Activated T-cell treated with anti-CD3 and anti-CD28 coated beads, Interleukin-2, amount 50 U/mL, for 24 hours (primary cell): ENCODE results near the gene PRMT9.

Experiments used
- DNase-seq: peaks from one replicate; pipeline ENCODE4 v3.0.0-alpha.2; 2020
- H3K27ac Mint-ChIP-seq: 2 replicates; pipeline ENCODE4 v1.8.0; 2020; ENCODE audit warnings: mild to moderate bottlenecking, mixed read lengths
- H3K27me3 Mint-ChIP-seq: 2 replicates; pipeline ENCODE4 v1.8.0; 2020; ENCODE audit warnings: mixed read lengths
- H3K36me3 Mint-ChIP-seq: 2 replicates; pipeline ENCODE4 v1.8.0; 2020; ENCODE audit warnings: low read depth, mixed read lengths
- H3K4me1 Mint-ChIP-seq: 2 replicates; pipeline ENCODE4 v1.8.0; 2020; ENCODE audit warnings: low read depth, mixed read lengths
- H3K4me3 Mint-ChIP-seq: 2 replicates; pipeline ENCODE4 v1.8.0; 2020; ENCODE audit warnings: mild to moderate bottlenecking, moderate library complexity, mixed read lengths
- H3K9me3 Mint-ChIP-seq: 2 replicates; pipeline ENCODE4 v1.8.0; 2020; ENCODE audit warnings: mixed read lengths

The PRMT9 gene

GRCh38 chr4:147683717-147684700, at the start of gene PRMT9:
Gene PRMT9 (minus strand): TSS chr4:147684163. CDS start chr4:147683987, 176 bp downstream.
- DNase-seq = peak; percentile 93
- Mint-ChIP-seq H3K4me1 (peaks cover 29% of the 10 kb centered on the region), H3K9me3 (no peaks in the 10 kb centered on the region), H3K27me3 (peaks cover 13% of the 10 kb centered on the region), H3K27ac (peak within 1 kb of the TSS; percentile 95), H3K4me3 (peak within 1 kb of the TSS; percentile 85), H3K36me3 (peaks cover 22% of the 10 kb centered on the region)

- peak overlapping the region; percentile 76 for H3K4me3 Mint-ChIP-seq
- H3K4me1 Mint-ChIP-seq = peaks cover 48% of the 10 kb centered on the region
- H3K9me3 Mint-ChIP-seq = no peaks in the 10 kb centered on the region
- H3K27me3 Mint-ChIP-seq = peaks cover 6% of the 10 kb centered on the region
- H3K36me3 Mint-ChIP-seq = peaks cover 2% of the 10 kb centered on the region
- peak overlapping the region; percentile 15 for H3K27ac Mint-ChIP-seq
- peak; percentile 34 for DNase-seq
Observed at GRCh38 chr4:147732518-147733235, 48.7 kb upstream of the PRMT9 start.

- H3K4me1 Mint-ChIP-seq = peaks cover 47% of the 10 kb centered on the region
- peak within 1 kb of the TSS; percentile 85 for H3K4me3 Mint-ChIP-seq
- no peaks in the 10 kb centered on the region for H3K9me3 Mint-ChIP-seq
- peaks cover 2% of the 10 kb centered on the region for H3K36me3 Mint-ChIP-seq
- peaks cover 6% of the 10 kb centered on the region for H3K27me3 Mint-ChIP-seq
- H3K27ac Mint-ChIP-seq = peak within 1 kb of the TSS; percentile 87
- DNase-seq = peak; percentile 83
Observed at GRCh38 chr4:147731580-147732517, 47.9 kb upstream of the PRMT9 start, which contains the start of gene ARHGAP10. Gene ARHGAP10 (plus strand): TSS chr4:147732088. CDS start chr4:147732302, 214 bp downstream.

- H3K9me3 Mint-ChIP-seq = no peaks in the 10 kb centered on the region
- H3K4me1 Mint-ChIP-seq = peaks cover 32% of the 10 kb centered on the region
- H3K4me3 Mint-ChIP-seq = no peak overlapping the region
- H3K27me3 Mint-ChIP-seq = peaks cover 6% of the 10 kb centered on the region
- H3K36me3 Mint-ChIP-seq = peaks cover 2% of the 10 kb centered on the region
- DNase-seq = no peak
- H3K27ac Mint-ChIP-seq = no peak overlapping the region
Observed at GRCh38 chr4:147730333-147730732, 46.4 kb upstream of the PRMT9 start.

- DNase-seq = no peak
- Mint-ChIP-seq H3K27ac (no peak overlapping the region), H3K4me3 (no peak overlapping the region)
Observed at GRCh38 chr4:147727476-147728028, 43.6 kb upstream of the PRMT9 start.

GRCh38 chr4:147725673-147726072, 41.7 kb upstream of the PRMT9 start:
- no peak overlapping the region for H3K4me3 Mint-ChIP-seq
- H3K9me3 Mint-ChIP-seq = no peaks in the 10 kb centered on the region
- no peaks in the 10 kb centered on the region for H3K27me3 Mint-ChIP-seq
- H3K36me3 Mint-ChIP-seq = no peaks in the 10 kb centered on the region
- H3K27ac Mint-ChIP-seq = no peak overlapping the region
- DNase-seq = no peak
- H3K4me1 Mint-ChIP-seq = peaks cover 2% of the 10 kb centered on the region

More at GRCh38 chr4:147727476-147728028, 43.6 kb upstream of the PRMT9 start:
- Mint-ChIP-seq H3K9me3 (no peaks in the 10 kb centered on the region), H3K4me1 (peaks cover 9% of the 10 kb centered on the region), H3K27me3 (no peaks in the 10 kb centered on the region), H3K36me3 (peaks cover 2% of the 10 kb centered on the region)

GRCh38 chr4:147724468-147725201, 40.7 kb upstream of the PRMT9 start:
- no peak for DNase-seq
- Mint-ChIP-seq H3K27me3 (peaks cover 3% of the 10 kb centered on the region), H3K36me3 (no peaks in the 10 kb centered on the region), H3K27ac (no peak overlapping the region), H3K4me1 (no peaks in the 10 kb centered on the region), H3K4me3 (no peak overlapping the region), H3K9me3 (no peaks in the 10 kb centered on the region)

GRCh38 chr4:147723326-147723725, 39.4 kb upstream of the PRMT9 start:
- DNase-seq = no peak
- Mint-ChIP-seq H3K4me3 (no peak overlapping the region), H3K27me3 (peaks cover 3% of the 10 kb centered on the region)

GRCh38 chr4:147717878-147718277, 33.9 kb upstream of the PRMT9 start:
- no peaks in the 10 kb centered on the region for H3K9me3 Mint-ChIP-seq
- H3K27me3 Mint-ChIP-seq = peaks cover 3% of the 10 kb centered on the region
- no peaks in the 10 kb centered on the region for H3K36me3 Mint-ChIP-seq
- no peak overlapping the region for H3K4me3 Mint-ChIP-seq
- peaks cover 3% of the 10 kb centered on the region for H3K4me1 Mint-ChIP-seq
- DNase-seq = no peak
- H3K27ac Mint-ChIP-seq = no peak overlapping the region

More at GRCh38 chr4:147723326-147723725, 39.4 kb upstream of the PRMT9 start:
- H3K9me3 Mint-ChIP-seq = no peaks in the 10 kb centered on the region
- H3K27ac Mint-ChIP-seq = no peak overlapping the region
- H3K4me1 Mint-ChIP-seq = no peaks in the 10 kb centered on the region
- no peaks in the 10 kb centered on the region for H3K36me3 Mint-ChIP-seq

GRCh38 chr4:147714575-147715401, 30.8 kb upstream of the PRMT9 start:
- no peak overlapping the region for H3K4me3 Mint-ChIP-seq
- H3K4me1 Mint-ChIP-seq = peaks cover 3% of the 10 kb centered on the region
- H3K36me3 Mint-ChIP-seq = no peaks in the 10 kb centered on the region
- no peak for DNase-seq
- no peaks in the 10 kb centered on the region for H3K9me3 Mint-ChIP-seq
- H3K27ac Mint-ChIP-seq = no peak overlapping the region
- no peaks in the 10 kb centered on the region for H3K27me3 Mint-ChIP-seq

GRCh38 chr4:147709999-147710398, 26.0 kb upstream of the PRMT9 start:
- H3K27me3 Mint-ChIP-seq = no peaks in the 10 kb centered on the region
- H3K4me1 Mint-ChIP-seq = peaks cover 2% of the 10 kb centered on the region
- no peaks in the 10 kb centered on the region for H3K9me3 Mint-ChIP-seq
- no peak overlapping the region for H3K4me3 Mint-ChIP-seq
- no peak for DNase-seq
- no peaks in the 10 kb centered on the region for H3K36me3 Mint-ChIP-seq
- no peak overlapping the region for H3K27ac Mint-ChIP-seq

GRCh38 chr4:147707892-147708672, 24.1 kb upstream of the PRMT9 start:
- H3K27ac Mint-ChIP-seq = no peak overlapping the region
- no peaks in the 10 kb centered on the region for H3K27me3 Mint-ChIP-seq
- no peaks in the 10 kb centered on the region for H3K9me3 Mint-ChIP-seq
- no peak overlapping the region for H3K4me3 Mint-ChIP-seq
- no peaks in the 10 kb centered on the region for H3K36me3 Mint-ChIP-seq
- peaks cover 2% of the 10 kb centered on the region for H3K4me1 Mint-ChIP-seq
- DNase-seq = peak; percentile 39
